OCI-LY7 (cell line): ENCODE results near the gene MSN. TPM values are rescaled to one million over a fixed set of nuclear protein-coding genes. Genes with fewer than 3 reads are reported as not detected.

Experiments used
- BruUV-seq: library from RNA; stranded (reverse); fragments of 400-500 nt; replicated peaks from 2 replicates; lab custom pipeline; 2021; lab: Mats Ljungman, UMichigan
- CTCF ChIA-PET: fragments of 300-600 bp; sonication (Branson Sonifier 250); formaldehyde crosslinking; loops from one replicate; lab custom pipeline; 2022; ENCODE audit warnings: antibody characterized with exemption; ENCODE audit not compliant: unreplicated experiment; lab: Charles Lee
- POLR2A ChIA-PET: fragments of 300-600 bp; sonication (Branson Sonifier 250); formaldehyde crosslinking; loops from one replicate; lab custom pipeline; 2022; ENCODE audit warnings: antibody characterized with exemption; lab: Charles Lee
- DNase-seq: peaks from one replicate; pipeline ENCODE4 v3.0.0-alpha.2; 2015; ENCODE audit warnings: low spot score
- H2AFZ ChIP-seq: fragments of 200-600 bp; sonication (generic), shearing (Covaris generic); 2 replicates; pipeline ENCODE4 v1.6.1; 2014; ENCODE audit warnings: mild to moderate bottlenecking, antibody characterized with exemption, low read length, moderate library complexity
- H3K27ac ChIP-seq: fragments of 200-600 bp; sonication (generic); 2 replicates; pipeline ENCODE4 v1.5.1; 2014; ENCODE audit warnings: mixed run types, low read depth, mild to moderate bottlenecking, moderate library complexity, low read length, inconsistent platforms; ENCODE audit not compliant: poor library complexity, severe bottlenecking
- H3K36me3 ChIP-seq: fragments of 200-600 bp; sonication (generic); 2 replicates; pipeline ENCODE4 v1.6.1; 2014; ENCODE audit warnings: mild to moderate bottlenecking, antibody characterized with exemption, low read length, moderate library complexity, mixed read lengths; ENCODE audit not compliant: insufficient read depth
- H3K4me1 ChIP-seq: fragments of 200-600 bp; sonication (generic); 2 replicates; pipeline ENCODE4 v1.5.1; 2014; ENCODE audit warnings: mild to moderate bottlenecking, low read length; ENCODE audit not compliant: insufficient read depth, poor library complexity, severe bottlenecking
- H3K4me2 ChIP-seq: fragments of 200-600 bp; sonication (generic); 2 replicates; pipeline ENCODE4 v1.6.1; 2014; ENCODE audit warnings: mild to moderate bottlenecking, low read length
- H3K4me3 ChIP-seq: fragments of 200-600 bp; sonication (generic); 2 replicates; pipeline ENCODE4 v1.5.1; 2014; ENCODE audit warnings: mild to moderate bottlenecking, low read depth, low read length; ENCODE audit not compliant: poor library complexity, severe bottlenecking
- H3K79me2 ChIP-seq: fragments of 200-600 bp; sonication (generic); 2 replicates; pipeline ENCODE4 v1.6.1; 2016; ENCODE audit warnings: low read depth, mild to moderate bottlenecking, low read length, moderate library complexity, mixed read lengths; ENCODE audit not compliant: insufficient read depth
- H3K9me2 ChIP-seq: fragments of 200-600 bp; sonication (generic); 2 replicates; pipeline ENCODE4 v1.6.1; 2016; ENCODE audit warnings: mild to moderate bottlenecking, low read length, mixed read lengths; ENCODE audit not compliant: insufficient read depth
- H3K9me3 ChIP-seq: fragments of 200-600 bp; sonication (generic); 2 replicates; pipeline ENCODE4 v1.6.1; 2014; ENCODE audit warnings: mild to moderate bottlenecking, mixed run types, low read length, mixed read lengths
- H4K20me1 ChIP-seq: fragments of 200-600 bp; sonication (generic); 2 replicates; pipeline ENCODE4 v1.6.1; 2014; ENCODE audit warnings: mild to moderate bottlenecking, antibody characterized with exemption, low read length, moderate library complexity, mixed read lengths; ENCODE audit not compliant: insufficient read depth
- EZH2phosphoT487 ChIP-seq: fragments of 200-600 bp; sonication (generic); IDR thresholded peaks from 2 replicates; pipeline ENCODE4 v1.6.1; 2018; ENCODE audit warnings: low read depth, borderline replicate concordance, mild to moderate bottlenecking, mixed run types, antibody characterized with exemption, low read length, moderate library complexity, mixed read lengths
- intact Hi-C: fragments of 100-400 bp; cut with micrococcal nuclease; formaldehyde crosslinking; loops from one replicate; pipeline ENCODE4 v1.10.0; 2022; ENCODE audit not compliant: unreplicated experiment
- total RNA-seq, 2 experiments: library from RNA; depleted of rRNA in 1 of 2; stranded (reverse); fragments of >200 nt in 1 of 2; shearing (Covaris generic) in 1 of 2; gene quantifications; 2 replicates each; pipeline ENCODE4 v1.2.3, GENCODE V29; 2014 to 2022
- TF ChIP-seq, protein P1 (sequence below): fragments of 200-600 bp; sonication (generic); conservative IDR thresholded peaks from 2 replicates; pipeline ENCODE4 v1.5.1; 2014; ENCODE audit warnings: mild to moderate bottlenecking, antibody characterized with exemption, low read length, moderate library complexity, mixed read lengths

The MSN gene
- total RNA-seq, 2 experiments from 2014 or later: 95.8 to 143 TPM

DNA sequence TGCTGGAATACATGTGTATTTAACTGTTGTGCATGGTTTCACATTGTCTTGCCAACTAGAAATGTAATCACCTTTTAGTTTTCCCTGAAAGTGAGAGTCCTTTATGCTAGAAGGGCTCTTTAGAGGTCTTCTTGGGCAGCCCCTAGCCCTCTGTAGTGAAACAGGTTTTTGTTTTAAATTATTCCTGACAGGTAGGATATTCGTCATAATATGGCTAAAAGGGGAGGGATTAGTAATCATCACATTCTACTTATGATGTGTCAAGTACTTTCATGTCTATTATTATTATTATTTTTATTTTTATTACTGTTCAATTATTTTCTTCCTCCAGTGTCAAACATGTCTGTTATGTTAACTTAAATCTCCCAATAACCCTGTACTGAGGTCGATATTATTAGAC lies 35.5 kb downstream of the MSN start:
- no TSS peak for BruUV-seq
- peak overlapping the region; percentile 11 for H3K27ac ChIP-seq
- no peak overlapping the region for H2AFZ ChIP-seq
- CTCF ChIA-PET: no interaction called here
- TF ChIP-seq, protein P1, sequence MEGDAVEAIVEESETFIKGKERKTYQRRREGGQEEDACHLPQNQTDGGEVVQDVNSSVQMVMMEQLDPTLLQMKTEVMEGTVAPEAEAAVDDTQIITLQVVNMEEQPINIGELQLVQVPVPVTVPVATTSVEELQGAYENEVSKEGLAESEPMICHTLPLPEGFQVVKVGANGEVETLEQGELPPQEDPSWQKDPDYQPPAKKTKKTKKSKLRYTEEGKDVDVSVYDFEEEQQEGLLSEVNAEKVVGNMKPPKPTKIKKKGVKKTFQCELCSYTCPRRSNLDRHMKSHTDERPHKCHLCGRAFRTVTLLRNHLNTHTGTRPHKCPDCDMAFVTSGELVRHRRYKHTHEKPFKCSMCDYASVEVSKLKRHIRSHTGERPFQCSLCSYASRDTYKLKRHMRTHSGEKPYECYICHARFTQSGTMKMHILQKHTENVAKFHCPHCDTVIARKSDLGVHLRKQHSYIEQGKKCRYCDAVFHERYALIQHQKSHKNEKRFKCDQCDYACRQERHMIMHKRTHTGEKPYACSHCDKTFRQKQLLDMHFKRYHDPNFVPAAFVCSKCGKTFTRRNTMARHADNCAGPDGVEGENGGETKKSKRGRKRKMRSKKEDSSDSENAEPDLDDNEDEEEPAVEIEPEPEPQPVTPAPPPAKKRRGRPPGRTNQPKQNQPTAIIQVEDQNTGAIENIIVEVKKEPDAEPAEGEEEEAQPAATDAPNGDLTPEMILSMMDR: no peak
- no peak for TF ChIP-seq EZH2phosphoT487
- peaks cover 26% of the 10 kb centered on the region for H3K36me3 ChIP-seq
- intact Hi-C loops: no loop called here
- H3K79me2 ChIP-seq: peaks cover 70% of the 10 kb centered on the region
- H3K4me3 ChIP-seq: no peak overlapping the region
- H3K4me1 ChIP-seq: peaks cover 80% of the 10 kb centered on the region
- H4K20me1 ChIP-seq: no peaks in the 10 kb centered on the region
- no peak for DNase-seq
- POLR2A ChIA-PET: no interaction called here
- no peaks in the 10 kb centered on the region for H3K9me2 ChIP-seq
- no peaks in the 10 kb centered on the region for H3K9me3 ChIP-seq
- H3K4me2 ChIP-seq: 0 out of 2 replicates have a peak overlapping the region, but pooled peaks have one; percentile 26

DNA sequence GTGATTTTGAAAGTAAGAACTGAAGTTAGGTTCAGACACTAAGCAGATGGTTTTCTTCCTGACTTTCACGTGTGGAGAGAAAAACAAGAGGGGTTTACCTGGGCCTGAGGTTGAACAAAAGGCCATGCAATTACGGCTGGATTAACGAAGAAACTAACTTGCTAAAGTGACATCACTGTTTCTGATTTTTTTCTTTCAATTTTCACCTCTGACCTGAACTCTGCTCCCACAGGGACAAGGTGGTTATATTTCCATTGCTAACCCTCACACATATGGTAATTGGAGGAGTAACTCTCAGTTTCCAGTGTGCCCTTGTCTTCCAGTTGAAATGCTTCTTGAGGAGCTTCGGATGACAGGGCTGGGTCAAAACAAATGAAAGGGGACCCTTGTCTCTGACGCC lies 38.0 kb downstream of the MSN start:
- peaks cover 61% of the 10 kb centered on the region; the same call in 1 of the 2 replicates for H3K79me2 ChIP-seq

More for the DNA sequence above, 38.0 kb downstream of the MSN start:
- intact Hi-C loops: no loop called here
- Histone ChIP-seq H4K20me1 (no peaks in the 10 kb centered on the region), H3K9me2 (no peaks in the 10 kb centered on the region), H3K4me2 (peak overlapping the region; percentile 29; the same call in 1 of the 2 replicates), H3K4me1 (peaks cover 57% of the 10 kb centered on the region), H3K36me3 (peaks cover 19% of the 10 kb centered on the region), H3K27ac (peak overlapping the region; percentile 11), H2AFZ (no peak overlapping the region), H3K4me3 (no peak overlapping the region), H3K9me3 (no peaks in the 10 kb centered on the region)
- TF ChIP-seq EZH2phosphoT487: no peak
- TF ChIP-seq, protein P1: no peak
- POLR2A ChIA-PET: no interaction called here
- no TSS peak for BruUV-seq
- DNase-seq: no peak
- CTCF ChIA-PET: no interaction called here
